Astrocyte of the hippocampus (primary cell): ENCODE data around the gene SCGB1D2.
"Not testable (repeated sequence)": the region's sequence is repeated elsewhere in the genome, so short reads cannot be mapped to it uniquely, and the experiment has no call there.

Experiments
- DNase-seq: peaks from one replicate; pipeline ENCODE4 v3.0.0; 2011; ENCODE audit warnings: low read depth, low spot score

The SCGB1D2 gene, protein sequence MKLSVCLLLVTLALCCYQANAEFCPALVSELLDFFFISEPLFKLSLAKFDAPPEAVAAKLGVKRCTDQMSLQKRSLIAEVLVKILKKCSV

DNA sequence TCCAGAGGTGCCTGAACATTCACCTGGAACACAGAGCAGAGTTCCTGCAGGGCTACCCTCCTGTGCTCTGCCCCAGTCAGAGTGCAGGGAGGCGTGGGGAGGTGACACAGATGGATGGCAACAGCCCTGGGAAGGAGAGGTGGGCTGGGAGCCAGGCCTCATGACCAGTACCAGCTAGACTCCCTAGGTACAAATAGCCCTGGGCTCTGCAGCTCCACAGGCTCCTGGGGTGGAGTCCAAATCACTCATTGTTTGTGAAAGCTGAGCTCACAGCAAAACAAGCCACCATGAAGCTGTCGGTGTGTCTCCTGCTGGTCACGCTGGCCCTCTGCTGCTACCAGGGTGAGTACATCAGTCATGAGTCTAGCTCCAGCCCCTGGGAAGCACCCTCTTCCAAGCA is at the start of gene SCGB1D2:
Gene SCGB1D2 (plus strand): TSS at position 219 of the 400 bp plus-strand sequence. CDS start 69 bp downstream, at position 288.
- peak; percentile 4 for DNase-seq

DNA sequence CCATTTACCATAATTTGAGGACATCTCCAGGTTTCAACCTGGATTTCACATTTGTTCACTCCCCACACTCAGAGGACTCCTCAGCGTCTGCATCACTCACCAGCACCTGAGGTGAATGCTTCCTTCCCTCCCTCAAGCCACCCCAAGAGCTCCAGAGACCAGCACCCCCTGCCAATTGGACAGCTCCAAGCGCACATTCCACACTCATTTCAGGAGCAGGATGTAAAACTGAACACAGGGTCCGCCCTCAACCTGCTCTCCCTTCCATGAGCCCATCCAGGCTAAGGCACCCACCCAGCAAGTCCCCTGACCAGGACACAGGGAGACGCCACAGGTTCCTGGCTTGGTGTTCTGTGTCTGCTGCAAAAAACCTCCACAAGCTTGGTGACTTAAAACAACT is 48.1 kb upstream of the SCGB1D2 start:
- peak; percentile 22 for DNase-seq

DNA sequence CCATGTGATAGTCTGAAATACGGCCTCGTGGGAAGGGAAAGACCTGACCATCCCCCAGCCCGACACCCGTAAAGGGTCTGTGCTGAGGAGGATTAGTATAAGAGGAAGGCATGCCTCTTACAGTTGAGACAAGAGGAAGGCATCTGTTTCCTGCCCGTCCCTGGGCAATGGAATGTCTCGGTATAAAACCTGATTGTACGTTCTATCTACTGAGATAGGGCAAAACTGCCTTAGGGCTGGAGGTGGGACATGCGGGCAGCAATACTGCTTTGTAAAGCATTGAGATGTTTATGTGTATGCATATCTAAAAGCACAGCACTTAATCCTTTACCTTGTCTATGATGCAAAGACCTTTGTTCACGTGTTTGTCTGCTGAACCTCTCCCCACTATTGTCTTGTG is 47.0 kb upstream of the SCGB1D2 start:
- DNase-seq = not testable (repeated sequence)

DNA sequence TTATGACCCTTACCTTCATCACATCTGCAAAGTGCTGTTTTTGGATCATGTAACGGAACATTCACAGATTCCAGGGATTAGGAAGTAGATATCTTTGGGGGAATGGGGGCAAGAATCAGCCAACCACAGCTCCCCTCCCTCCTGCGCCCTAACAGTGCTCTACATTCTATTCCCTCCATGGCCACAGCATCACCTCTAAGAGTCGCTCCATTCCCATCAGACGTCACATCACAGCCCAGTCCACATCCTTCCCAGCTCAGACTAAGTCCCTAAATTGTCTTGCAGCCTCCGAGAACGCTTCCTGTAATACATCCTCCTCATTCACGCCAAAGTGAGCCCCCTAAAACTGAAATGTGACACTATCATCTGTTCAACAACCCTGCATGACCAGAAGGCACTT is 46.1 kb upstream of the SCGB1D2 start:
- no peak for DNase-seq

DNA sequence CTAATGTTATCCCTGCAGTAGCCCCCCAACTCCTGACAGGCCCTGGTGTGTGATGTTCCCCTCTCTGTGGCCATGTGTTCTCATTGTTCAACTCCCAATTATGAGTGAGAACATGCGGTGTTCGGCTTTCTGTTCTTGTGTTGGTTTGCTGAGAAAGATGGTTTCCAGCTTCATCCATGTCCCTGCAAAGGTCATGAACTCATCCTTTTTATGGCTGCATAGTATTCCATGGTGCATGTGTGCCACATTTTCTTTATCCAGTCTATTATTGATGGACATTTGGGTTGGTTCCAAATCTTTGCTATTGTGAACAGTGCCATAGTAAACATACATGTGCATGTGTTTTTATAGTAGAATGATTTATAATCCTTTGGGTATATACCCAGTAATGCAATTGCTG is 44.6 kb upstream of the SCGB1D2 start:
- not testable (repeated sequence) for DNase-seq

DNA sequence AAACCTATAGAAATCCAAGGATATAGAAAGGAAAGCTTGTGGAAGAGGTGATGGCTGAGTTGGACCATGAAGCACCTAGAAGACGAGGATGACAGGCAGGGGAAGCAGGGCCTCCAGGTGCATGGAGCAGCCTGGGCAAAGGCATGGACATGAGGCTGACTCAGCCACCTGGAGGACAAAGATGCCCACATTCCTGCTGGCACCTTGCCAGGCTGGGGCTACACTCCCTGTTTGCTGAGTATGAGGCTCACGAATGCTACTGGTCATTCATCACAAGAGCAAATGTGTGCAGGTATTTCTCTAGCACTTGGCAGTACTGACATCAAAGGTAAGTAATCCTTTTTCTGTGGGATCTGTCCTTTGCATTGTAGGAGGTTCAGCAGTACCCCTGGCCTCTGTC is 40.7 kb upstream of the SCGB1D2 start:
- DNase-seq = no peak

DNA sequence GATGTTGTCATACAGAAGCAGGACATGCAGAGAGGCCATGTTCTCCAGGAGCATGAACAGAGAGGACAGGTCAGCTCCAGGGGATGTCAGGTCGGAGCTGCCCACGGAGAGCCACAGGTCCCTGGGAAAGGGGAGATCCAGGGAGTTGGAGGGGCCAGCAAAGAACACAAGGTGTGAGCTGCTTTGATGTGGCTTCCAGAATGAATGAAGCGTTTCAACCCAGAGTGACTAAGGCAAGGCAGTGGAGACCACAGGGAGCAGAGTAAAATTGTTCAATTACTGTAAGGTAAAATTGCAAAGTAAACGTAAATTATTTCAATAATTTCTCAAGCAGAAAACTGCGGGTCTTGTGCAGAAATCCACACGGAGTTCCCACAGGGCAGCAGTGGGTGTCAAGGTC is 39.1 kb upstream of the SCGB1D2 start:
- no peak for DNase-seq

DNA sequence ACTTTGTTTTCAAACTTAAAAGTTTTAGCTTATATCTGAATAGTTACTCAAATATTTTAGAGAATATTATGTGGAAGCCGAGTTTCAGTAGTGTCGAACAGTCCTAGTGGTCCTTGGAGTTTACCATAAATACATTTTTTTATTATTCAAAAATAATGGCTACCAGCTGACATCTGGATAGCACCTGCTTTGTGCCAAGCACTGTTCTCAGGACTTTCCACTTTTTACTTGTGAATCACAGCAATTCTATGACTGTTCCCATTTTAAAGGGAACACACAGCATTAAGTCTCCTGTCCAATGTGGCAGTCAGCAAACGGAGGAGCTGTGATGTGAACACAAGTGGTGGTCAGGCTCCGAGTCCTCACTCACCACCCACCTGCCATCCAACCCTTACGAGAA is 37.6 kb upstream of the SCGB1D2 start:
- DNase-seq = no peak

DNA sequence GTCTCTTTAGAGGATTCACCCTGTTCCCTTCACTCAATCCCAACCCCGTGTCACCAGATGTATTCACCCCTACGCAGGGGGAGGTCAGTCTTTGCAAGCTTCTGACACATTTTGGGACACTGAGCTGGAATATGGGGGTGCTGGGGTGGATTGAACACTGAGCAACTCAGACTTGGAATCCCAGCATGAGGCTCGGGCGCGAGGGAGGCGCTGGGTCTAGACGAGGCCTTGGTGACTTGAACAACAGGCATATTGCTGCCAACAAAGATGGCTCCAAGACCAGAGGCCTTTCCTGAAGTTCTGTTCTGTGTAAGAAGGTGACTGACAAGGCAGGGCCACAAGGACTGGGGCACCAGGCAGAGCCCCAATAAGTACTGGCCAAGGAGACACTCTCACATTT is 36.6 kb upstream of the SCGB1D2 start:
- no peak for DNase-seq

DNA sequence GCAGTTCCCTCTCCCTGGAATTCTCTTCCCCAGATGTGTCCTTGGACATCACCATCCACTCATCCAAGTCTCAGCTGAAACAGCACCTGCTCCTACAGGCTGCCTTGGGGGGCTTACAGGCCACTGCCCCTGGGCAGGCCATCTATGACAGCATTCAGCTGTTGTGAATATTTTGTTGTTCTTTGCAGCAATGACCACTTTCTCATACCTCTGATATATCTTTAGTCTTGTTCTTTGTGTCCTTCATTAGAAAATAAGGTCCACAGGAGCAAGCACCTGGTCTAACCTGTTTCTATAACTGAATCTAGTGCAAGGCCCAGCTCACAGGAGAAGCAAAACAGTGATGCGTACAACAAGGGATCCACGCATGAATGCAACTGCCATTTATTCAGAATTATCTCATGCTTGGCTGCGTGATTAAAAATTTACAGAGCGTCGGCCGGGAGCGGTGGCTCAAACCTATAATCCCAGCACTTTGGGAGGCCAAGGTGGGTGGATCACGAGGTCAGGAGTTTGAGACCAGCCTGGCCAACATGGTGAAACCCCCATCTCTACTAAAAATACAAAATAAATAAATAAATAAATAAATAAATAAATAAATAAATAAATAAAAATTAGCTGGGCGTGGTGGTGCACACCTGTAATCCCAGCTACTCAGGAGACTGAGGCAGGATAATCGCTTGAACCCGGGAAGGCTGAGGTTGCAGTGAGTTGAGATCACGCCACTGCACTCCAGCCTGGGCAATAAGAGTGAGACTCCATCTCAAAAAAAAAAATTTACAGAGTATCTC is 35.6 kb upstream of the SCGB1D2 start:
- not testable (repeated sequence) for DNase-seq

DNA sequence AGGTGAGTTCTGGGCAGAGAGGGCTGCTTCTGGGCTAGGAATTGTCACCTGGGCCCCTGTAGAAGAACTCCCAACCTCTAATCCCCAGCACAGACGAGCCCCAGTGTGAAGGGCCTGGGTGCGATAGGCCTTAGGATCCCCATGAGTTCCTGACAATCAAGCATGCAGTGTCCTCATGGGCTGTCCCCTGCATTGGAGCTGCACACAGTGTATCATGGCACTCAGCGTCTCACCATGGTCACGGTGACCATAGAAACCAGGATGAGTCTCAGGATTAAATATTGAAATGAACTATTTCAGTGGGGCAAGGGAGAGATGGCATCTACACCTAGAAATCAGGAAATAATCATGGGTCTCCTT is 33.3 kb upstream of the SCGB1D2 start:
- DNase-seq = no peak

DNA sequence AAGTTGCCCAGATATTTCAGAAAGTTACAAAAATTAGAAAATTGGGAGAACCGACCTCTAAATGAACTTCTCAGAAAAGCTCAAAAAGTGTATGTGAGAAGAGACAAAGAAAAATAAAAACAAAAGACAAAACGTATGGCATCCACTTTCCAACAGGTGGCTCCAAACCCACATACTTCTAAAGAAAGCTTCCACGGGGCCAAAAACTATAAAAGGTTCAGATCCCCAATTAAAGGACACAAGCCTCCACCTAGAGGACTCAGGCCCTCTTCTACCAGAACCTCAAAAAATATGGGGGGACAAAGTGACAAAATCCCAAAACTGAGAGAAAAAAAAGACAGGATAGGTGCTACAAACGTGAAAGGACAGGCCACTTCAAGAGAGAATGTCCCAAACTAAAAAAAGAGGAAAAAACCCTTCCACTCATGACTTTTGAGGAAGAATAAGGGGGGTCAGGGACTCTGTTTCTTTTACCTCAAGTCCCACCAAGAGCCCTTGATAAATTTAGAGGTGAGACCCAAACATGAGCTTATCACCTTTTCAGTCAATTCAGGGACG is 24.8 kb upstream of the SCGB1D2 start:
- DNase-seq = peak; percentile 6

DNA sequence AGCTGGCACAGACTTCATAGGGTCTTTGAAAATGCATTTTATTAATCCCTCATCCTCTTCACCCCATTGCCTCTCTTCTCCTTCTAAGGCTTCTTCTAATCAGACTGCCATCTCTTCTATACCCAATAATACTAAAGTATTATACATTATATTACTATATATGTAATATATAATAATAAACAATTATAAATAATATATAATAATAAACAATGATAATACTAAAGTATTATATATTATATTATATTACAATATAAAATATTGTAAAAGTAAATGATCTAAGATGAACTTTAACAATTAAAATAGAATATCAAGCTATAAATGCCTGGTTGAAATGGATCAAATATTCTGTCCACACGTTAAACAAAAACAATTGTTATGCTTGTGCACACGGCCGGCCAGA is 20.5 kb upstream of the SCGB1D2 start:
- DNase-seq = no peak

DNA sequence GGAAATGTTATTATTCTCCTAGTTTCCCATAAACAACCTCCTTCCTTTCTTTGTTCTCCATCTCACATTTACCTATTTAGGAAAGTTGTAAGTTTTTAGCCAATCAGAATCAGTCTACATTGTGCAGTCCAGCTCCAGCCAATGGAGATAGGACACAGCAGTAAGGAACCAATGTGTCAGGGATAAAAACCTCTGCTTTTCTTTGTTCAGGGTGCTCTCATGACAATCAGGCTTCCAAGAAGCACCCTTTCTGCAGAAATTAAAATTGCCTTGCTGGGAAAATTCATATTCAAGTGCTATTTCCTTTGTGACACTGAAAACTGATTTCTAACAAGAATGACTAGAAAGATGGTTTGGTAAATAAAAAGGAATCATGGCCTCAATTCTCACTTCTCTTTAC is 18.9 kb upstream of the SCGB1D2 start:
- peak; percentile 6 for DNase-seq

DNA sequence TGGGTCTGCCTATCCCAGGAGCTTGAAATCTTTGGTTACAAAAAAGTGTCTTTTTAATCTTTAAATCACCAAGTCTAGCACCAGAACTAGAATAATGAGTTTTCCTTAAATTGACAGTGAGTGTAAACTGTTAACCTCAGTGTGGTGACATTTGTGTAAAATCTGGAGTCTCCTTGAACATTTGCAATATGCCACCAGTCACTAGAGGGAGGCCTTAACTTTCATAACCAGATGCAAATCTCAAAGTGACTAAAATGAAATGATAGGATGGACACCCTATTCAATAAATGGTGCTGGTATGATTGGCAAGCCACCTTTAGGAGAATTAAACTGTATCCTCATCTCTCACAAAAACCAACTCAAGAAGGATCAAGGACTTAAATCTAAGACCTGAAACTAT is 8.3 kb upstream of the SCGB1D2 start:
- no peak for DNase-seq

DNA sequence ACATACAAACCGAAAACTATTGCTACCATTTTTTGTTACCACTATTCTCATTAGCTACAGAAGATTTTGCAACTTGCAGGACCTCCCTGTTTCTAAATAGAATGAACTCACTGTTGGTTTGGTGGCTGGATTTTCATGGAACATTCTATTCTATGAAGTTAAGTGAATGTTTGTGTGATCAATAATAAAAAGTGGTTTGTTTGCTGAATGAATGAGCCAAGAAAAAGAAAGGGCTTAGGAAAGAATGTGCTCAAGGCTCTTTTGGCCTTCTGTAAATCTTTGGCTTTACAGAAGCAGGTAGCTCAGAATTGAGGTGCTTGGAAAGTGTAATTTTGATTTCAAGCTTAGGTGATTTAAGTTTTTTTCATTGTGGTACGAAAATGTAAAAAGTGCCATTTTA is 5.9 kb upstream of the SCGB1D2 start:
- no peak for DNase-seq

DNA sequence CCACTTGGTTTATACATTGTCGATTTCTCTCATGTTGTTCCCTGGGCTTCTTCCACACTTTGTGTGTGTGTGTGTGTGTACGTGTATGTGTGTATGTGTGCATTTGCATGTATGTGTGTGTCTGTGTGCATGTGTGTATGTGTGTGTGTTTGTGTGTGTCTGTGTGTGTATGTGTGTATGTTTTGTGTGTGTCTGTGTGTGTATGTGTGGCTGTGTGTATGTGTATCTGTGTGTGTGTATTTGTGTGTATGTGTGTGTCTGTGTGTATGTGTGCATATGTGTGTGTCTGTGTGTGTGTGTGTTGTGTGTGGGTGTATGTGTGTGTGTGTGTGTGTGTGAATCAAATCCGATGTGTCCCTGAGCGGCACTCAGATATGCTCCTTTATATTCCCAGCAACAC is 4.5 kb upstream of the SCGB1D2 start:
- no peak for DNase-seq

DNA sequence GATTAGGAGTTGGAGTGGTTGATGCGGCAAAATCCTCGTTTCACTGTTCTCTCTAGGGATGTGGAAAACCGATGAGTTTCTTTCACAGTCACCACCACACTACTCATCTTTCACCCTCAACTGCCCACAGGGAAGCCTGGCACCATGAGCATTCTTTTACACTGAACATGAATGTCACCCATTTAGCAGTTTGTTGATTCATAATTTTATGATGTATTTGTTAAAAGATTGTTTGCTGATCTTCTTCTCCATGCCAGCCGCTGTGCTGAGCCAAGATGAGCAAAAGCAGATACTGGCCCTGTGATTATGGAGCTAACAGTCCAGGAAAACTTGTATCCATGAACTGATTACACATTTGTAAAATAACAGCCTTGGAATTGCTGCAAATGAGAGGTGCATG is 3.9 kb upstream of the SCGB1D2 start:
- no peak for DNase-seq

DNA sequence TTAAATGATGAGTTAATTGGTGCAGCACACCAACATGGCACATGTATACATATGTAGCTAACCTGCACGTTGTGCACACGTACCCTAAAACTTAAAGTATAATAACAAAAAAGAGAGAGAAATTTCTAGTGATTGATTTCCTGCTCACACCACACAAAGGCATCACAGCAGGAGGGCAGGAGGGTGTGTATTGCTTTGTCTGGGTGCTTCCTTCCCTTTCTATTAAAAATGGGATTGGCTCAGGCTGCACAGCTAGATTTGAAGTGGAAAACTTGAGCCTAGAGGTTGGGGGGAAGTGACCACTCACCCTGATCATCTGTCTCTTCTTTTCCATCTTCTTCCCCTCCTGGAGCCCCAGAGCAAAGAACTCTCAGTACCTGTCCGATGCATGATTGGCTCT is 944 bp upstream of the SCGB1D2 start:
- no peak for DNase-seq

DNA sequence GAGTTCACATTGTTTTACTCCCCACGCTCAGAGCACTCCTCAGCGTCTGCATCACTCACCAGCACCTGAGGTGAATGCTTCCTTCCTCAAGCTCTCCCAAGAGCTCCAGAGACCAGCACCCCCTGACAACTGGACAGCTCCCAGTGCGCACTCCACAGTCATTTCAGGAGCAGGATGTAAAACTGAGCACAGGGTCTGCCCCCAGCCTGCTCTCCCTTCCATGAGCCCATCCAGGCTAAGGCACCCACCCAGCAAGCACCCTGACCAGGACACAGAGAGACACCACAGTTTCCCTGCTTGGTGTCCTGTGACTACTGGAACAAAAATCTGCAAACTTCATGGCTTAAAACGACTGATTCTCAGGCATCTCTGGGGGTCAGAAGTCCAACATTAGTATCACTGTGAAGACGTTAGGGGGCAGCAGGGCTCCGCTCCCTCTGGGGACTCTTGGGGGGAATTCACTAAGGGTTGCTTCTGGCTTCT is 3.3 kb downstream of the SCGB1D2 start:
- peak; percentile 70 for DNase-seq

DNA sequence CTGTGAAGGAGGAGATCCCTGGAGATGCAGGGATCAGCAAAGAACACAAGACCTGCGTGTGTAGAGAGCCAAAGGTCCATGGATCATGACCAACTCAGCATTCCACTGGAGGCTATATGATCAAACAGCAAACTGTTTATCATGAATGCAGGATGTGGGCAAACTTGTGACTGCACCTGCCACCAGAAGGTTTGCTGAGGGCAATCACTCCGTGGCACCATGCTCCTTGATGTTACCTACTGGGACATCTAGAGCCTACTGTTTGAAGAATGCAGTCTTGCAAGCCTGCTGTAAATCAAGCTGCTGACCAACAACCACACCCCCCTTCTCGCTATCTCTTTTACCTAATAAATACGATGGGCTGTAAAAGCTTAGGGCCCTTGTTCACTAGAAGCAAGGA is 9.7 kb downstream of the SCGB1D2 start:
- DNase-seq = no peak

DNA sequence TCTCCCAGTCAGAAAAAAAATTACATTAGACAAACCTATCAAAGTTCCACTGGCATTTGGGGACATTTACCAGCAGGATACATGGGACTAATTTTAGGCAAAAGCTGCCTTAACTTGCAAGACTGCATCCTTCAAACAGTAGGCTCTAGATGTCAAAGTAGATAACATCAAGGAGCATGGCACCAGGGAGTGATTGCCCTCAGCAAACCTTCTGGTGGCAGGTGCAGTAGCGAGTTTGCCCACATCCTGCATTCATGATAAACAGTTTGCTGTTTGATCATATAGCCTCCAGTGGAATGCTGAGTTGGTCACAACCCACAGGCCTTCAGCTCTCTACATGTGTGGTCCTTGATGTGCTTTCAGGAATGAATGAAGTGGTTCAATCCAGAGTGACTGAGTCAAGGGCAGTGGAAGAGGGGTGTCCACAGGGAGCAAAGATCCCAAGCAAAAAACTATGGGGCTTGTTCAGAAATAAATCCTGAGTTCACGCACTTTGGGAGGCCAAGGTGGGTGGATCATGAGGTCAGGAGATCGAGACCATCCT is 12.0 kb downstream of the SCGB1D2 start:
- DNase-seq = no peak

DNA sequence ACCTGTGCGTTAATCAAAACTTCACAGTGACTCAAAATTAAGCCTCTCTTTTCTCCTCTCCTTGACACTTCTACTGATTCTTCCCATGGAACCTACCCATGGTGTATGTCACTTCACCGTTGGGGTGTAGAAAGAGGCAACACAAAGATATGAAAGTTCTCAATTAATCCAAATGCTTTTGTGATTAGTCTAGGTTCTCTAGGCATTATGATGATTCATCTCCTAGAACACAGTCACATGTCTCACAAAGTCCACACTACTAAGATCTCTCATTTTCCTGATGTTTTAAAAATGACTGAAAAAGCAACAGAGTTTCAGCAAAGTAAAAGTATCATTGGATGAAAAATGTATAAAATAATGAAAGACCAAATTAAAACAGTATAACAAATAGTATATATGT is 14.2 kb downstream of the SCGB1D2 start:
- DNase-seq = no peak
